Transverse colon (tissue), 4 donors: ENCODE measurements around the gene ANKZF1. TPM values are rescaled to one million over a fixed set of nuclear protein-coding genes. Genes with fewer than 3 reads are reported as not detected.

Experiments used
- DNase-seq: peaks from one replicate; pipeline ENCODE4 v3.0.0-alpha.2; 2019
- H3K27ac ChIP-seq, 4 donors: fragments of 200-600 bp; sonication (generic); 2 replicates each; pipeline ENCODE4 v1.5.1; 2016 to 2018; ENCODE audit warnings: inconsistent platforms in 4 of 4
- H3K27me3 ChIP-seq: fragments of 200-600 bp; sonication (generic); 2 replicates; pipeline ENCODE4 v1.5.1; 2017; ENCODE audit warnings: inconsistent platforms
- H3K36me3 ChIP-seq, 4 donors: fragments of 200-600 bp; sonication (generic); 2 replicates each; pipeline ENCODE4 v1.5.1; 2017 to 2019; ENCODE audit warnings: inconsistent platforms in 4 of 4
- H3K4me1 ChIP-seq, 4 donors: fragments of 200-600 bp; sonication (generic); 2 replicates each; pipeline ENCODE4 v1.5.1; 2017 to 2020; ENCODE audit warnings: inconsistent platforms in 4 of 4
- H3K4me3 ChIP-seq, 4 donors: fragments of 200-600 bp; sonication (generic); 1 replicate in 1 of 4; 2 replicates in 3 of 4; pipeline versions ENCODE4 v1.5.1 to v1.6.1; 2017 to 2019; ENCODE audit warnings: inconsistent platforms in 4 of 4
- H3K9me3 ChIP-seq, 2 donors: fragments of 200-600 bp; sonication (generic); 2 replicates each; pipeline ENCODE4 v1.5.1; 2017 to 2019; ENCODE audit warnings: inconsistent platforms in 2 of 2
- CTCF ChIP-seq, 5 experiments: fragments of 200-600 bp in 3 of 5; fragments of 450-650 bp in 2 of 5; sonication (generic) in 3 of 5; IDR thresholded peaks; 1 replicate in 2 of 5; 2 replicates in 3 of 5; pipeline ENCODE4 v1.5.1; 2016 to 2017; ENCODE audit warnings: antibody characterized with exemption in 5 of 5, inconsistent platforms in 3 of 5, mild to moderate bottlenecking in 2 of 5, moderate library complexity in 1 of 5
- EP300 ChIP-seq: sonication (generic); formaldehyde crosslinking; IDR thresholded peaks from one replicate; pipeline ENCODE4 v1.6.1; 2017; ENCODE audit warnings: antibody characterized with exemption, low read depth
- POLR2A ChIP-seq: fragments of 450-650 bp; IDR thresholded peaks from one replicate; pipeline ENCODE4 v1.6.1; 2016; ENCODE audit warnings: antibody characterized with exemption, mild to moderate bottlenecking, moderate library complexity
- POLR2AphosphoS5 ChIP-seq, 3 donors: sonication (generic); formaldehyde crosslinking; IDR thresholded peaks; one replicate each; pipeline ENCODE4 v1.6.1; 2016; ENCODE audit warnings: antibody characterized with exemption in 3 of 3
- WGBS, 2 donors: methylation state at CpG; one replicate each; pipeline ENCODE4 v1.1.5; 2018; ENCODE audit warnings: low coverage in 1 of 2; 5-methylcytosine and 5-hydroxymethylcytosine counted together
- in situ Hi-C, 4 donors: fragments of 200-750 bp; cut with MboI; loops; one replicate each; pipeline versions ENCODE4 v1.15.0 to v1.15.1; 2017; ENCODE audit warnings: low sequenced_read_pairs in 3 of 4, low pct_ligation_motif_present in 1 of 4, low pct_unique_long_range_greater_than_20kb in 1 of 4
- intact Hi-C: fragments of 100-400 bp; cut with DNase I; formaldehyde crosslinking; loops from one replicate; pipeline ENCODE4 v1.15.1; 2023; ENCODE audit warnings: low total_unique reads
- total RNA-seq, 4 donors: library from RNA; depleted of rRNA; stranded (reverse); fragments of >200 nt; gene quantifications; one replicate each; pipeline ENCODE4 v1.1.0, GENCODE V29; 2016

ANKZF1 gene
- total RNA-seq, 4 donors from 2014 or later = 64.3 to 318 (median 114) TPM

DNA sequence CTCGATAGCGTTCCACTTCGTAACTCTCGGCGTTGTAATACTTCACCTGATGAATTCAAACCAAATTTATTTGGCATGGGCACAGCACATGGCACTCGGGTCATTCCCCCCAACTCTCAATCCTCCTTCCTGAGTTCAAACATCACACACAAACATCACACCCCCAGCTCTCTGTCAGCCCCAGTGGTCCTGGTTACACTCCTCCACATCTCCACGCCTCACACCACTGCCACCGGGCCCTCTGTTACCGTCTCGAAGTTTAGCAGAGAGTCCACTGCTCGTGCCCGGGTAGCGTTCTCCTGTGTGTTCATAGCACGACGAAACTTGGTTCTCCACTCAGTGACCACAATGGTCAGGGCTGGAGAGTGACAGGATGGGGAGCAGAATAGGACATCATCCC lies 15.5 kb upstream of the ANKZF1 start:
- in situ Hi-C loops = loop anchor here in 1 of 4 donors (10.0 kb wide), 1 partner anchor 49 kb away; the partner anchor contains the start of gene NHEJ1
- H3K27me3 ChIP-seq = no peaks in the 10 kb centered on the region
- peaks cover 0 to 4% (median 0%) of the 10 kb centered on the region in 4 donors for H3K36me3 ChIP-seq
- 96% methylated on average over 15 of the region's 15 CpGs; no CpG with 5 or more reads in 1 of the 2 donors for WGBS, 2 donors
- intact Hi-C loops = no loop called here
- H3K4me3 ChIP-seq = no peak overlapping the region
- TF ChIP-seq POLR2A = no peak
- no peak for TF ChIP-seq EP300
- no peak for TF ChIP-seq CTCF (IDR thresholded peaks at IDR 0.05)
- TF ChIP-seq POLR2AphosphoS5 (IDR thresholded peaks at IDR 0.05) = no peak
- H3K27ac ChIP-seq = no peak overlapping the region
- DNase-seq = no peak
- H3K9me3 ChIP-seq = no peaks in the 10 kb centered on the region
- H3K4me1 ChIP-seq = peaks cover 12 to 27% (median 22%) of the 10 kb centered on the region in 4 donors

- Histone ChIP-seq H3K27ac (no peak overlapping the region), H3K27me3 (no peaks in the 10 kb centered on the region), H3K9me3 (no peaks in the 10 kb centered on the region), H3K4me1 (peaks cover 19 to 33% (median 28%) of the 10 kb centered on the region in 4 donors), H3K36me3 (peaks cover 0 to 4% (median 0%) of the 10 kb centered on the region in 4 donors), H3K4me3 (no peak overlapping the region)
- in situ Hi-C loops (loop anchor here in 1 of 4 donors (10.0 kb wide), 1 partner anchor 50 kb away; the partner anchor contains the start of gene NHEJ1), intact Hi-C loops (no loop called here)
- WGBS, 2 donors = 95% methylated on average over 6 of the region's 6 CpGs; no CpG with 5 or more reads in 1 of the 2 donors
- no peak for TF ChIP-seq CTCF (IDR thresholded peaks at IDR 0.05)
- TF ChIP-seq POLR2AphosphoS5 (IDR thresholded peaks at IDR 0.05) = no peak
- no peak for TF ChIP-seq POLR2A
- no peak for TF ChIP-seq EP300
- DNase-seq = no peak
Measured at GRCh38 chr2:219214786-219215185, 14.8 kb upstream of the ANKZF1 start.

GRCh38 chr2:219215871-219216534 lies 13.6 kb upstream of the ANKZF1 start:
- no peaks in the 10 kb centered on the region for H3K9me3 ChIP-seq
- in situ Hi-C loops (loop anchor here in 1 of 4 donors (10.0 kb wide), 1 partner anchor 51 kb away; the partner anchor contains the start of gene NHEJ1), intact Hi-C loops (no loop called here)
- 93% methylated on average over 27 of the region's 27 CpGs; no CpG with 5 or more reads in 1 of the 2 donors for WGBS, 2 donors
- no peaks in the 10 kb centered on the region for H3K27me3 ChIP-seq
- H3K27ac ChIP-seq = no peak overlapping the region
- no peak for DNase-seq
- H3K4me3 ChIP-seq = no peak overlapping the region
- H3K4me1 ChIP-seq = peaks cover 19 to 37% (median 30%) of the 10 kb centered on the region in 4 donors
- TF ChIP-seq CTCF (IDR thresholded peaks at IDR 0.05) (no peak), POLR2A (no peak), POLR2AphosphoS5 (IDR thresholded peaks at IDR 0.05) (no peak), EP300 (no peak)
- H3K36me3 ChIP-seq = peaks cover 0 to 13% (median 3%) of the 10 kb centered on the region in 4 donors

DNA sequence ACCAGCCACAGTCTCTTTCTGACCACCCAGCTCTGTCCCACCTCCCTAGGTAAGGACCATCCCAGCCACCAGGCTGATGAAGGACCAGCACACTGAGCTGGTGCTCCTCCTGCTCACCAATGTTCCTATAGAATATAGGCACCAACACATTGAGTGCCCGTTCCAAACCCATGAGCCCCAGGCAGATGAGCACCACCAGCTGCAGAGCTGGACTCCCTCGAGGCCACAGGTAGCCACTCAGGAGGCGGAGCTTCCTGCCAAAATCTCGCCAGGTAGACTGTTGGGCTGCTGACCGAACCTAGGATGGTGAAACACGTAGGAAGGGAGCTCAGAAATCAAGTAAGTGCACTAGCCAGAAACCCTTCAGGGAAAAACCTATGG lies 13.1 kb upstream of the ANKZF1 start:
- in situ Hi-C loops = loop anchor here in 1 of 4 donors (10.0 kb wide), 1 partner anchor 52 kb away; the partner anchor contains the start of gene NHEJ1
- 88 to 100% methylated on average over 1 to 6 of the region's 6 CpGs for WGBS, 2 donors
- peak overlapping the region in 3 of 4 donors; percentile 90 to 96 (median 94) for H3K27ac ChIP-seq
- intact Hi-C loops = no loop called here
- no peaks in the 10 kb centered on the region for H3K27me3 ChIP-seq
- peaks cover 19 to 37% (median 30%) of the 10 kb centered on the region in 4 donors for H3K4me1 ChIP-seq
- no peaks in the 10 kb centered on the region for H3K9me3 ChIP-seq
- TF ChIP-seq POLR2AphosphoS5 (IDR thresholded peaks at IDR 0.05) = no peak
- TF ChIP-seq EP300 = no peak
- TF ChIP-seq POLR2A = no peak
- no peak for TF ChIP-seq CTCF (IDR thresholded peaks at IDR 0.05)
- H3K4me3 ChIP-seq = no peak overlapping the region
- peaks cover 0 to 18% (median 4%) of the 10 kb centered on the region in 4 donors for H3K36me3 ChIP-seq
- no peak for DNase-seq
